SW 1271 (cell line): ENCODE measurements around the gene ADAMTS4.
"Not testable (repeated sequence)": the region's sequence is repeated elsewhere in the genome, so short reads cannot be mapped to it uniquely, and the experiment has no call there.

Experiments used
- DNase-seq, 2 experiments: peaks; one replicate each; lab custom pipeline; 2025; lab: John Stamatoyannopoulos, UW

ADAMTS4 gene

GRCh38 chr1:161198897-161199431 is at the start of gene ADAMTS4:
Gene ADAMTS4, minus strand, starts transcription at chr1:161199054. Its CDS starts 427 bp downstream, at chr1:161198627.
- DNase-seq: no peak

- DNase-seq: no peak
Measured at GRCh38 chr1:161244888-161245287, 46.0 kb upstream of the ADAMTS4 start.

- no peak for DNase-seq
Measured at GRCh38 chr1:161242313-161242712, 43.5 kb upstream of the ADAMTS4 start.

- no peak for DNase-seq
Measured at GRCh38 chr1:161241682-161242081, 42.8 kb upstream of the ADAMTS4 start.

- no peak for DNase-seq
Measured at GRCh38 chr1:161238039-161238473, 39.2 kb upstream of the ADAMTS4 start, which contains the start of gene NR1I3. Gene NR1I3, minus strand, starts transcription at chr1:161238203. Its CDS starts 1,638 bp downstream, at chr1:161236565.

- no peak for DNase-seq
Measured at GRCh38 chr1:161235957-161236775, 37.3 kb upstream of the ADAMTS4 start.

- DNase-seq: no peak
Measured at GRCh38 chr1:161233102-161233501, 34.2 kb upstream of the ADAMTS4 start.

- no peak for DNase-seq
Measured at GRCh38 chr1:161230762-161231161, 31.9 kb upstream of the ADAMTS4 start.

GRCh38 chr1:161229896-161230295 is 31.0 kb upstream of the ADAMTS4 start:
- DNase-seq: no peak

GRCh38 chr1:161228032-161228431 is 29.2 kb upstream of the ADAMTS4 start:
- DNase-seq: no peak

GRCh38 chr1:161227196-161227871 is 28.5 kb upstream of the ADAMTS4 start:
- peak in 1 of 2 experiments; percentile 28 for DNase-seq

- DNase-seq: no peak
Measured at GRCh38 chr1:161226759-161227158, 27.9 kb upstream of the ADAMTS4 start.

GRCh38 chr1:161226320-161226711 is 27.5 kb upstream of the ADAMTS4 start:
- DNase-seq: no peak

- no peak for DNase-seq
Measured at GRCh38 chr1:161225534-161226319, 26.9 kb upstream of the ADAMTS4 start, which contains the start of gene TOMM40L. Gene TOMM40L, plus strand, starts transcription at chr1:161226060. Its CDS starts 430 bp downstream, at chr1:161226490.

GRCh38 chr1:161225178-161225533 is 26.3 kb upstream of the ADAMTS4 start:
- no peak for DNase-seq

GRCh38 chr1:161224695-161225087 is 25.8 kb upstream of the ADAMTS4 start:
- not testable (repeated sequence) for DNase-seq

GRCh38 chr1:161223805-161224694 is 25.2 kb upstream of the ADAMTS4 start:
- no peak for DNase-seq

- no peak for DNase-seq
Measured at GRCh38 chr1:161222175-161223019, 23.5 kb upstream of the ADAMTS4 start.

- DNase-seq: no peak
Measured at GRCh38 chr1:161220002-161220401, 21.1 kb upstream of the ADAMTS4 start.
